ENCODE measurements around the gene LCN10. TPM values are rescaled to one million over a fixed set of nuclear protein-coding genes. Genes with fewer than 3 reads are reported as not detected.

LCN10 gene
- total and polyA plus RNA-seq, 9 of the 15 experiments (the other 6 are each of a cell fraction or from before 2014, with no cell fraction given) = 0.10 to 0.21 (median 0.14) TPM; not detected in 6

- TF ChIP-seq MLX (CRISPR knock-in tag; conservative IDR thresholded peaks at IDR 0.05) = peak in 1 of 2 experiments; percentile 60; a peak in 1 of 4 replicates
- peak; percentile 97 for TF ChIP-seq SUPT5H (IDR thresholded peaks at IDR 0.05)
- TF ChIP-seq ZNF277 (CRISPR knock-in tag; IDR thresholded peaks at IDR 0.05; ENCODE audit: borderline replicate concordance) = no peak
- TF ChIP-seq HNRNPUL1 (IDR thresholded peaks at IDR 0.05; ENCODE audit: low read length) = no peak
- no peak for TF ChIP-seq NKRF (IDR thresholded peaks at IDR 0.05; ENCODE audit: borderline replicate concordance)
- TF ChIP-seq ZBTB26 (CRISPR knock-in tag; IDR thresholded peaks at IDR 0.05) = no peak
- TF ChIP-seq HBP1 (CRISPR knock-in tag; IDR thresholded peaks at IDR 0.05) = peak; percentile 54; the same call in 1 of the 2 replicates
- TF ChIP-seq TFAM (CRISPR knock-in tag; conservative IDR thresholded peaks at IDR 0.05) = no peak
- TF ChIP-seq ELK1 (CRISPR knock-in tag; IDR thresholded peaks at IDR 0.05) = no peak
- TF ChIP-seq EP400 (IDR thresholded peaks at IDR 0.05) = peak; percentile 98
- TF ChIP-seq ZNF398 (CRISPR knock-in tag; IDR thresholded peaks at IDR 0.05) = no peak
- TF ChIP-seq TAL1 (IDR thresholded peaks at IDR 0.05) = no peak
- 0 out of 2 replicates have a peak, but pooled peaks have one; percentile 78 for TF ChIP-seq SRSF1 (IDR thresholded peaks at IDR 0.05; ENCODE audit: low read depth, low read length)
- no peak for TF ChIP-seq MEF2D (tag; conservative IDR thresholded peaks at IDR 0.05; ENCODE audit: low read depth)
- peak; percentile 87 to 96 for TF ChIP-seq MNT (conservative IDR thresholded peaks at IDR 0.05)
- peak; percentile 99 for TF ChIP-seq CREM (IDR thresholded peaks at IDR 0.05; ENCODE audit: low read depth)
Observed at GRCh38 chr9:136728080-136728547, 14.6 kb downstream of the LCN10 start (continued).
